Osteocyte (in vitro differentiated cells): ENCODE results near the gene OSER1. TPM values are rescaled to one million over a fixed set of nuclear protein-coding genes. Genes with fewer than 3 reads are reported as not detected.
"Not testable (repeated sequence)": the region's sequence is repeated elsewhere in the genome, so short reads cannot be mapped to it uniquely, and the experiment has no call there.

Experiments
- DNase-seq: peaks from one replicate; pipeline ENCODE4 v3.0.0; 2021; ENCODE audit warnings: mixed read lengths; ENCODE audit not compliant: unreplicated experiment; ENCODE audit errors: extremely low spot score
- H3K27ac Mint-ChIP-seq: one replicate; pipeline ENCODE4 v1.8.0; 2021; ENCODE audit warnings: mild to moderate bottlenecking, mixed read lengths; ENCODE audit not compliant: unreplicated experiment
- H3K27me3 Mint-ChIP-seq: one replicate; pipeline ENCODE4 v1.8.0; 2021; ENCODE audit warnings: mixed read lengths; ENCODE audit not compliant: unreplicated experiment
- H3K36me3 Mint-ChIP-seq: one replicate; pipeline ENCODE4 v1.8.0; 2021; ENCODE audit warnings: mixed read lengths; ENCODE audit not compliant: unreplicated experiment
- H3K4me1 Mint-ChIP-seq: one replicate; pipeline ENCODE4 v1.8.0; 2021; ENCODE audit warnings: mixed read lengths; ENCODE audit not compliant: unreplicated experiment
- H3K4me3 Mint-ChIP-seq: one replicate; pipeline ENCODE4 v1.8.0; 2021; ENCODE audit warnings: mild to moderate bottlenecking, moderate library complexity, mixed read lengths; ENCODE audit not compliant: unreplicated experiment
- H3K9me3 Mint-ChIP-seq: one replicate; pipeline ENCODE4 v1.8.0; 2021; ENCODE audit warnings: mixed read lengths; ENCODE audit not compliant: unreplicated experiment
- CTCF ChIP-seq: fragments of 200-600 bp; sonication (generic); IDR thresholded peaks from 2 replicates; pipeline ENCODE4 v1.5.0; 2021; ENCODE audit warnings: antibody characterized with exemption, mild to moderate bottlenecking, moderate library complexity
- total RNA-seq: library from RNA; stranded (reverse); gene quantifications from 2 replicates; pipeline ENCODE4 v1.2.1, GENCODE V29; 2021

The OSER1 gene
- total RNA-seq, 1 donor from 2014 or later, result 41.2 TPM

GRCh38 chr20:44245977-44246376 lies 35.4 kb upstream of the OSER1 start:
- Mint-ChIP-seq H3K9me3 (no peaks in the 10 kb centered on the region), H3K4me3 (no peak overlapping the region), H3K36me3 (no peaks in the 10 kb centered on the region), H3K27me3 (peaks cover 32% of the 10 kb centered on the region), H3K27ac (no peak overlapping the region), H3K4me1 (peaks cover 4% of the 10 kb centered on the region)
- TF ChIP-seq CTCF, result no peak
- DNase-seq, result no peak

GRCh38 chr20:44241796-44242195 lies 31.2 kb upstream of the OSER1 start:
- H3K27me3 Mint-ChIP-seq, result peaks cover 23% of the 10 kb centered on the region

GRCh38 chr20:44236840-44237239 lies 26.3 kb upstream of the OSER1 start:
- not testable (repeated sequence) for DNase-seq, H3K36me3 Mint-ChIP-seq, H3K27ac Mint-ChIP-seq, H3K27me3 Mint-ChIP-seq, H3K4me3 Mint-ChIP-seq, H3K4me1 Mint-ChIP-seq
- H3K9me3 Mint-ChIP-seq, result peaks cover 10% of the 10 kb centered on the region

More at GRCh38 chr20:44241796-44242195, 31.2 kb upstream of the OSER1 start:
- Mint-ChIP-seq H3K4me1 (peaks cover 1% of the 10 kb centered on the region), H3K36me3 (no peaks in the 10 kb centered on the region), H3K4me3 (no peak overlapping the region), H3K27ac (no peak overlapping the region), H3K9me3 (peaks cover 10% of the 10 kb centered on the region)
- no peak for DNase-seq
- no peak for TF ChIP-seq CTCF

- Mint-ChIP-seq H3K27me3 (no peaks in the 10 kb centered on the region), H3K4me3 (no peak overlapping the region), H3K9me3 (peaks cover 10% of the 10 kb centered on the region), H3K27ac (no peak overlapping the region), H3K4me1 (peaks cover 11% of the 10 kb centered on the region), H3K36me3 (no peaks in the 10 kb centered on the region)
- no peak for TF ChIP-seq CTCF
- DNase-seq, result no peak
Observed at GRCh38 chr20:44235702-44236101, 25.1 kb upstream of the OSER1 start.

GRCh38 chr20:44234566-44235317 lies 24.2 kb upstream of the OSER1 start:
- no peak overlapping the region for H3K4me3 Mint-ChIP-seq
- no peak overlapping the region for H3K27ac Mint-ChIP-seq
- no peaks in the 10 kb centered on the region for H3K27me3 Mint-ChIP-seq
- H3K4me1 Mint-ChIP-seq, result peaks cover 11% of the 10 kb centered on the region
- DNase-seq, result no peak
- TF ChIP-seq CTCF, result no peak
- no peaks in the 10 kb centered on the region for H3K36me3 Mint-ChIP-seq
- H3K9me3 Mint-ChIP-seq, result peaks cover 10% of the 10 kb centered on the region
